ENCODE data around the gene AKAP6.

GRCh38 chr14:32509632-32510187, 180.6 kb downstream of the AKAP6 start:
- TF ChIP-seq NR2F2 (IDR thresholded peaks at IDR 0.05) (no peak), RAD21 (IDR thresholded peaks at IDR 0.05) (peak in 1 of 2 donors; percentile 17)
- TF ChIP-seq, protein P1, sequence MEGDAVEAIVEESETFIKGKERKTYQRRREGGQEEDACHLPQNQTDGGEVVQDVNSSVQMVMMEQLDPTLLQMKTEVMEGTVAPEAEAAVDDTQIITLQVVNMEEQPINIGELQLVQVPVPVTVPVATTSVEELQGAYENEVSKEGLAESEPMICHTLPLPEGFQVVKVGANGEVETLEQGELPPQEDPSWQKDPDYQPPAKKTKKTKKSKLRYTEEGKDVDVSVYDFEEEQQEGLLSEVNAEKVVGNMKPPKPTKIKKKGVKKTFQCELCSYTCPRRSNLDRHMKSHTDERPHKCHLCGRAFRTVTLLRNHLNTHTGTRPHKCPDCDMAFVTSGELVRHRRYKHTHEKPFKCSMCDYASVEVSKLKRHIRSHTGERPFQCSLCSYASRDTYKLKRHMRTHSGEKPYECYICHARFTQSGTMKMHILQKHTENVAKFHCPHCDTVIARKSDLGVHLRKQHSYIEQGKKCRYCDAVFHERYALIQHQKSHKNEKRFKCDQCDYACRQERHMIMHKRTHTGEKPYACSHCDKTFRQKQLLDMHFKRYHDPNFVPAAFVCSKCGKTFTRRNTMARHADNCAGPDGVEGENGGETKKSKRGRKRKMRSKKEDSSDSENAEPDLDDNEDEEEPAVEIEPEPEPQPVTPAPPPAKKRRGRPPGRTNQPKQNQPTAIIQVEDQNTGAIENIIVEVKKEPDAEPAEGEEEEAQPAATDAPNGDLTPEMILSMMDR (IDR thresholded peaks at IDR 0.05; ENCODE audit: low read depth, low read length, missing input control): no peak
